WERI-Rb-1 (cell line): ENCODE measurements around the gene CHD1.
A peak's percentile ranks its signal among the peaks of the same experiment; 100 is the strongest.

ENCODE experiments used
- DNase-seq: peaks from one replicate; pipeline ENCODE4 v3.0.0-alpha.2; 2020
- H3K27ac ChIP-seq: fragments of 250-450 bp; sonication (Bioruptor Pico); 2 replicates; pipeline ENCODE4 v1.5.1; 2020; ENCODE audit warnings: mild to moderate bottlenecking, moderate library complexity
- H3K27me3 ChIP-seq: fragments of 250-450 bp; sonication (Bioruptor Pico); 2 replicates; pipeline ENCODE4 v1.5.1; 2021; ENCODE audit warnings: mild to moderate bottlenecking, low read depth, moderate library complexity; ENCODE audit not compliant: insufficient read depth, severe bottlenecking
- H3K36me3 ChIP-seq: fragments of 250-450 bp; sonication (Bioruptor Pico); 2 replicates; pipeline ENCODE4 v1.5.1; 2020; ENCODE audit warnings: mild to moderate bottlenecking, moderate library complexity
- H3K4me3 ChIP-seq: 2 replicates; pipeline ENCODE4 v1.5.1; 2011; ENCODE audit warnings: low read depth, mild to moderate bottlenecking, control low read depth, low read length
- H3K9me3 ChIP-seq: fragments of 250-450 bp; sonication (Bioruptor Pico); 2 replicates; pipeline ENCODE4 v1.5.1; 2021; ENCODE audit warnings: mild to moderate bottlenecking, moderate library complexity; ENCODE audit not compliant: severe bottlenecking
- CTCF ChIP-seq: IDR thresholded peaks from 2 replicates; pipeline ENCODE4 v1.5.1; 2011; ENCODE audit warnings: low read depth, mild to moderate bottlenecking, control low read depth, inconsistent platforms, low read length

CHD1 gene

GRCh38 chr5:98928873-98929709, at the start of gene CHD1:
Gene CHD1 (minus strand): TSS chr5:98929007. CDS start chr5:98926386, 2,621 bp downstream.
- Histone ChIP-seq H3K36me3 (peaks cover 24% of the 10 kb centered on the region), H3K4me3 (peak within 1 kb of the TSS; percentile 90), H3K9me3 (no peaks in the 10 kb centered on the region), H3K27me3 (no peaks in the 10 kb centered on the region), H3K27ac (peak within 1 kb of the TSS; percentile 95)
- no peak for TF ChIP-seq CTCF
- peak; percentile 95 for DNase-seq

- Histone ChIP-seq H3K4me3 (no peak overlapping the region), H3K27ac (no peak overlapping the region), H3K36me3 (no peaks in the 10 kb centered on the region), H3K27me3 (no peaks in the 10 kb centered on the region), H3K9me3 (no peaks in the 10 kb centered on the region)
- TF ChIP-seq CTCF, result no peak
- DNase-seq, result no peak
Observed at GRCh38 chr5:98978528-98978927, 49.7 kb upstream of the CHD1 start.

GRCh38 chr5:98977723-98978122, 48.9 kb upstream of the CHD1 start:
- no peaks in the 10 kb centered on the region for H3K36me3 ChIP-seq
- H3K9me3 ChIP-seq, result no peaks in the 10 kb centered on the region
- DNase-seq, result no peak
- no peak overlapping the region for H3K4me3 ChIP-seq
- H3K27me3 ChIP-seq, result no peaks in the 10 kb centered on the region
- H3K27ac ChIP-seq, result no peak overlapping the region
- TF ChIP-seq CTCF, result no peak

- DNase-seq, result no peak
- Histone ChIP-seq H3K36me3 (no peaks in the 10 kb centered on the region), H3K27ac (no peak overlapping the region), H3K27me3 (no peaks in the 10 kb centered on the region), H3K9me3 (no peaks in the 10 kb centered on the region), H3K4me3 (no peak overlapping the region)
- TF ChIP-seq CTCF, result no peak
Observed at GRCh38 chr5:98975682-98976407, 47.0 kb upstream of the CHD1 start.

GRCh38 chr5:98975223-98975622, 46.4 kb upstream of the CHD1 start:
- H3K27ac ChIP-seq, result no peak overlapping the region
- H3K36me3 ChIP-seq, result no peaks in the 10 kb centered on the region
- no peaks in the 10 kb centered on the region for H3K27me3 ChIP-seq
- DNase-seq, result no peak
- no peak for TF ChIP-seq CTCF
- H3K9me3 ChIP-seq, result no peaks in the 10 kb centered on the region
- no peak overlapping the region for H3K4me3 ChIP-seq
